NCI-H226 (cell line): ENCODE measurements around the gene PLEKHO2.
A peak's percentile ranks its signal among the peaks of the same experiment; 100 is the strongest.

Source experiments
- DNase-seq: peaks from one replicate; pipeline ENCODE4 v3.0.0-alpha.2; 2015

PLEKHO2 gene

GRCh38 chr15:64828985-64829384, 12.7 kb upstream of the PLEKHO2 start:
- DNase-seq, result peak; percentile 81

GRCh38 chr15:64833690-64834089, 8.0 kb upstream of the PLEKHO2 start:
- DNase-seq, result no peak

- DNase-seq, result no peak
These were observed 5.6 kb upstream of the PLEKHO2 start for GRCh38 chr15:64836023-64836536.

GRCh38 chr15:64837502-64837901, 4.2 kb upstream of the PLEKHO2 start:
- no peak for DNase-seq

GRCh38 chr15:64841060-64841343, 713 bp upstream of the PLEKHO2 start:
- no peak for DNase-seq

- DNase-seq, result no peak
These were observed 603 bp downstream of the PLEKHO2 start for GRCh38 chr15:64842096-64842939.

GRCh38 chr15:64842986-64843561, 1.4 kb downstream of the PLEKHO2 start:
- DNase-seq, result peak; percentile 59

GRCh38 chr15:64843991-64844390, 2.3 kb downstream of the PLEKHO2 start:
- DNase-seq, result no peak

- no peak for DNase-seq
These were observed 2.9 kb downstream of the PLEKHO2 start for GRCh38 chr15:64844576-64845145.

- no peak for DNase-seq
These were observed 3.5 kb downstream of the PLEKHO2 start for GRCh38 chr15:64845183-64845611.

GRCh38 chr15:64845831-64846595, 4.3 kb downstream of the PLEKHO2 start:
- DNase-seq, result no peak

GRCh38 chr15:64847016-64847415, 5.3 kb downstream of the PLEKHO2 start:
- no peak for DNase-seq

- no peak for DNase-seq
These were observed 5.7 kb downstream of the PLEKHO2 start for GRCh38 chr15:64847448-64847847.

GRCh38 chr15:64847876-64848716, 6.4 kb downstream of the PLEKHO2 start:
- no peak for DNase-seq

- no peak for DNase-seq
These were observed 9.2 kb downstream of the PLEKHO2 start for GRCh38 chr15:64850778-64851502.

GRCh38 chr15:64851503-64851840, 9.8 kb downstream of the PLEKHO2 start:
- peak; percentile 75 for DNase-seq

- peak; percentile 64 for DNase-seq
These were observed 12.3 kb downstream of the PLEKHO2 start for GRCh38 chr15:64854041-64854440.

GRCh38 chr15:64854526-64854925, 12.8 kb downstream of the PLEKHO2 start:
- DNase-seq, result no peak

GRCh38 chr15:64855205-64855975, 13.7 kb downstream of the PLEKHO2 start:
- DNase-seq, result no peak

GRCh38 chr15:64856429-64857145, 14.9 kb downstream of the PLEKHO2 start:
- no peak for DNase-seq
